Fibroblast of upper back skin (primary cell): Measurements from ENCODE around the gene ABCD2.
"Not testable (repeated sequence)": the region's sequence is repeated elsewhere in the genome, so short reads cannot be mapped to it uniquely, and the experiment has no call there.

ENCODE experiments used
- DNase-seq: peaks from one replicate; pipeline ENCODE4 v3.0.0-alpha.2; 2013

Gene ABCD2

GRCh38 chr12:39619660-39620433 is at the start of gene ABCD2:
Gene ABCD2 (minus strand): TSS chr12:39619803. CDS start chr12:39619615, 188 bp downstream.
- DNase-seq: peak; percentile 84

DNA sequence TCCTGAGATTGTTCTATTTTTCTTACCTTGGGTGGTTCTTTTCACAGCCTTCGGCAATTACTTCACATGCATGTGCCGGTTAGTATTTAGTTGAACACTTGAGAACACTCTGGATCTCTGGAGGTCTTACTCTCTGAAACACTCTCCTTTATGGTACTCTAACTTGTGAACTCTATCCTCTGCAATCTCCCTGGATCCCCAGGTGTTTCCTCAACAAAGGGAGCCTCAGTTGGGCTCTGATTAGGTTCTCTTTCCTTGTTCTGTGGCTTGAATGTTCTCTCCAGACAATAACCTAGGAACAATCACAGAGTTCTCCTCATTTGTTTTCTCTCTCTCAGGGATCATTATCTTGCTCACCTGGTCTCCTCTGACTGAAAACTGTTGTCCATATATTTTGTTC is 40.5 kb upstream of the ABCD2 start:
- no peak for DNase-seq

DNA sequence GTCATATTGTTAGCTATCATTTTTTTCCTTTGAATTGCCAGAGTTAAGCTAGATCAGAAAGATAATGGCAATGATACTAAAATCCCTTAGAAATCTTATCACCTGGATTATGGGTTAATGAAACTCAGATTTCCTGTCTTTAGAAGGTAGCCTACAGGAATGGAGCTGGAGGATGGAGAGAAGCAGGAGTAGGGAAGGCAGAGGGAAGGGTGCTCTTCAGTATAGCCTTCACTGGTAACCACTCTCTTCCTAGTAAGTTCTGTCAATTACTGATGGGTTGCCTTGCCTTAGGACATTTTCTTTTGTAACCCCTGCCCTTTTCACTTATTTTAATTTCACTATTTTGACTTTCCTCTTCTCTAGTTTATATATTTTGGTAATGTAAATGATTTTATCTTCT is 27.8 kb upstream of the ABCD2 start:
- no peak for DNase-seq

- DNase-seq: no peak
These were observed 27.4 kb upstream of the ABCD2 start for GRCh38 chr12:39646963-39647362.

GRCh38 chr12:39643052-39643451 is 23.4 kb upstream of the ABCD2 start:
- DNase-seq: no peak

- no peak for DNase-seq
These were observed 19.2 kb upstream of the ABCD2 start for GRCh38 chr12:39638840-39639239.

- DNase-seq: no peak
These were observed 18.6 kb upstream of the ABCD2 start for GRCh38 chr12:39638178-39638577.

DNA sequence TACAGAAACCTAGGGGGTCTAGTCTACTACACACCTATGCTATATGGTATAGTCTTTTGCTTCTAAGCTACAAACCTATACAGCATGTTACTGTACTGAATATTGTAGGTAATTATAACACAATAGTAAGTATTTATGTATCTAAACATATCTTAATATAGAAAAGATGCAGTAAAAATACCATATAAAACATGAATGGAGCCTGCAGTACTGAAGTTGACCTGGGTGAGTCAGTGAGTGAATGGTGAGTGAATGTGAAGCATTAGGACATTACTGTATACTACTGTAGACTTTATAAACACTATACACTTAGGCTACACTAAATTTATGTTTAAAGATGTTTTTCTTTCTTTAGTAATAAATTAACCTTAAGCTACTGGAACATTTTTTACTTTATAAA is 13.1 kb upstream of the ABCD2 start:
- DNase-seq: no peak

- DNase-seq: no peak
These were observed 9.2 kb upstream of the ABCD2 start for GRCh38 chr12:39628836-39629235.

DNA sequence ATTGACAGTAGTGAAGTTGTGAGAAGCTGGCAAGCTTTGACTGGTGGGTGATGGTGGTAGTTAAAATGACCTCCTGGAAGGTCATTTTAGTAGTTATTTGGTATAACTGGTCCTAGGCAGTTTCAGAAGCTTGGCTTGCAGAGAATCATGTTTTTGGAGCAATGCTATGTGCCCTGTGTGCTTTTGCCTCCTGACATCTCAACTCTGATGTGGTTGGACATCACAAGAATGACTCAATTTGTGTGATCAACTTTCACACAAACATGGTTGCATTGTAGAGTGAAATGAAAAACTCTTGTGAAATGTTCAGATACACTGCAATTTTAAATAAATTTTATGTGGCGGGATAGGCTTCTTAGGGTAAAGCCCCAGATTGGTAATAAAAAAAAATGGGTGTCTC is 8.3 kb upstream of the ABCD2 start:
- no peak for DNase-seq

GRCh38 chr12:39626033-39626814 is 6.6 kb upstream of the ABCD2 start:
- DNase-seq: no peak

DNA sequence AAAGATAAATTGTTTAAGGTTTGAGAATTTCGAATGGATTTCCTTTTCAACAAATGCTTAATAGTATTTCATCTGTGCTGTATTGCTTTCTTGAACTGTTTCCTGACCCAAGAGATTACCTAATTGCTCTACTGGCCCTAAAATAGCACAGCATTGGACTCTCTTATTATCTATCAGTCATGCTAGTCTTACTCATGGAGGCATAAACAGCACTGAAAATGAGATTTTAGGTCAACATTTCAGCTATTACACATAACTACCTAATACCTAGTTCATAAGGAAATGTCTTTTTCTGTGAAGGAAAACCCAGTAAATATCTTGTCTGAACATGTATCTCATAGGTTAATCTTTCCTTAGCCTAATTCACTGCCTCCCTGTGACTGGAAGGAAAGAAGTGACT is 4.3 kb upstream of the ABCD2 start:
- DNase-seq: no peak

DNA sequence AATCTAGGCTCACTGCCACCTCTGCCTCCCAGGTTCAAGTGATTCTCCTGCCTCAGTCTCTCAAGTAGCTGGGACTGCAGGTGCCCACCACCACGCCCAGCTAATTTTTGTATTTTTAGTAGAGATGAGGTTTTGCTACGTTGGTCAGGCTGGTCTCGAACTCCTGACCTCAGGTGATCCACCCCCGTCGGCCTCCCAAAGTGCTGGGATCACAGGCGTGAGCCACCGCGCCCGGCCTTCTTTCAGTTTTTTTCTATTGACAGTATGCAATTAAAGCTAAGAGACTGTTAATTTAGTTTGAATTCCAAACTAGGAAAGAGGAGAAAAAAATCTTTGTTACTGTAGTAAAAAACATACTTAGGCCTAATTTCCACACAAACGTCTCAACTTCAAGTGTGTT is 3.6 kb upstream of the ABCD2 start:
- DNase-seq: not testable (repeated sequence)

GRCh38 chr12:39622306-39622705 is 2.7 kb upstream of the ABCD2 start:
- DNase-seq: no peak

- no peak for DNase-seq
These were observed 2.1 kb upstream of the ABCD2 start for GRCh38 chr12:39621670-39622069.

GRCh38 chr12:39620659-39621658 is 1.4 kb upstream of the ABCD2 start:
- no peak for DNase-seq

- DNase-seq: no peak
These were observed 315 bp downstream of the ABCD2 start for GRCh38 chr12:39619316-39619659.

- DNase-seq: no peak
These were observed 902 bp downstream of the ABCD2 start for GRCh38 chr12:39618701-39619100.

- no peak for DNase-seq
These were observed 1.7 kb downstream of the ABCD2 start for GRCh38 chr12:39617887-39618286.

GRCh38 chr12:39616666-39617065 is 2.9 kb downstream of the ABCD2 start:
- no peak for DNase-seq

- DNase-seq: no peak
These were observed 3.4 kb downstream of the ABCD2 start for GRCh38 chr12:39616251-39616650.

- no peak for DNase-seq
These were observed 6.1 kb downstream of the ABCD2 start for GRCh38 chr12:39613525-39613924.

- DNase-seq: no peak
These were observed 7.4 kb downstream of the ABCD2 start for GRCh38 chr12:39612250-39612649.
